HG02763 (cell line): ENCODE data around the gene ARHGEF2.

Experiments
- ATAC-seq: cut with Tn5 transposase; IDR thresholded peaks from one replicate; pipeline ENCODE4 v1.9.1; 2021; ENCODE audit warnings: mild to moderate bottlenecking, moderate library complexity; ENCODE audit not compliant: unreplicated experiment

Gene ARHGEF2

GRCh38 chr1:155913969-155914757 is 64.2 kb downstream of the ARHGEF2 start:
- ATAC-seq = no peak

GRCh38 chr1:155912056-155912536 is 66.3 kb downstream of the ARHGEF2 start:
- ATAC-seq = peak; percentile 3

- ATAC-seq = peak; percentile 79
Observed at GRCh38 chr1:155911156-155912055, 66.9 kb downstream of the ARHGEF2 start, which contains the start of gene RIT1. Gene RIT1, minus strand, starts transcription at chr1:155911349. Its CDS starts 588 bp downstream, at chr1:155910761.

- ATAC-seq = peak; percentile 25
Observed at GRCh38 chr1:155910621-155911121, 67.7 kb downstream of the ARHGEF2 start.

GRCh38 chr1:155909894-155910293 is 68.5 kb downstream of the ARHGEF2 start:
- no peak for ATAC-seq

GRCh38 chr1:155904261-155904660 is 74.1 kb downstream of the ARHGEF2 start:
- no peak for ATAC-seq

GRCh38 chr1:155900161-155900560 is 78.2 kb downstream of the ARHGEF2 start:
- ATAC-seq = no peak

GRCh38 chr1:155899683-155900082 is 78.7 kb downstream of the ARHGEF2 start:
- ATAC-seq = no peak

- ATAC-seq = no peak
Observed at GRCh38 chr1:155898888-155899287, 79.5 kb downstream of the ARHGEF2 start.

GRCh38 chr1:155897746-155898145 is 80.6 kb downstream of the ARHGEF2 start:
- ATAC-seq = no peak
